Endothelial cell (in vitro differentiated cells): ENCODE data around the gene IFT27. TPM values are rescaled to one million over a fixed set of nuclear protein-coding genes. Genes with fewer than 3 reads are reported as not detected.

Source experiments
- DNase-seq: peaks from one replicate; pipeline ENCODE4 v3.0.0; 2021; ENCODE audit warnings: low spot score
- H3K27ac Mint-ChIP-seq: one replicate; pipeline ENCODE4 v1.8.0; 2021; ENCODE audit warnings: mixed read lengths, inconsistent platforms; ENCODE audit not compliant: unreplicated experiment
- H3K27me3 Mint-ChIP-seq: one replicate; pipeline ENCODE4 v1.8.0; 2021; ENCODE audit warnings: mild to moderate bottlenecking, moderate library complexity, mixed read lengths, inconsistent platforms; ENCODE audit not compliant: unreplicated experiment
- H3K36me3 Mint-ChIP-seq: one replicate; pipeline ENCODE4 v1.8.0; 2021; ENCODE audit warnings: mild to moderate bottlenecking, low read depth, mixed read lengths, inconsistent platforms; ENCODE audit not compliant: unreplicated experiment
- H3K4me1 Mint-ChIP-seq: one replicate; pipeline ENCODE4 v1.8.0; 2021; ENCODE audit warnings: mild to moderate bottlenecking, mixed read lengths, inconsistent platforms; ENCODE audit not compliant: unreplicated experiment
- H3K4me3 Mint-ChIP-seq: one replicate; pipeline ENCODE4 v1.8.0; 2021; ENCODE audit warnings: mild to moderate bottlenecking, mixed read lengths, inconsistent platforms; ENCODE audit not compliant: unreplicated experiment
- H3K9me3 Mint-ChIP-seq: one replicate; pipeline ENCODE4 v1.8.0; 2021; ENCODE audit warnings: mixed read lengths, inconsistent platforms; ENCODE audit not compliant: unreplicated experiment
- CTCF ChIP-seq: fragments of 200-600 bp; sonication (generic); IDR thresholded peaks from one replicate; pipeline ENCODE4 v1.5.0; 2021; ENCODE audit warnings: antibody characterized with exemption; ENCODE audit not compliant: unreplicated experiment
- total RNA-seq: library from RNA; stranded (reverse); fragmentation: NEBNext Ultra II Directional; extraction: Animal tissue kit (Norgen Biotek cat#: 25700); gene quantifications from one replicate; pipeline ENCODE4 v1.2.1, GENCODE V29; 2021; ENCODE audit not compliant: unreplicated experiment

Gene IFT27
- total RNA-seq, 1 donor from 2014 or later: 51.1 TPM

GRCh38 chr22:36815558-36816338 lies 39.8 kb upstream of the IFT27 start:
- TF ChIP-seq CTCF: no peak
- H3K4me3 Mint-ChIP-seq: no peak overlapping the region
- no peaks in the 10 kb centered on the region for H3K36me3 Mint-ChIP-seq
- no peak for DNase-seq
- H3K27ac Mint-ChIP-seq: no peak overlapping the region
- peaks cover 37% of the 10 kb centered on the region for H3K27me3 Mint-ChIP-seq
- peaks cover 27% of the 10 kb centered on the region for H3K4me1 Mint-ChIP-seq
- no peaks in the 10 kb centered on the region for H3K9me3 Mint-ChIP-seq

- peaks cover 17% of the 10 kb centered on the region for H3K4me1 Mint-ChIP-seq
- DNase-seq: no peak
- no peaks in the 10 kb centered on the region for H3K9me3 Mint-ChIP-seq
- peaks cover 32% of the 10 kb centered on the region for H3K27me3 Mint-ChIP-seq
- H3K27ac Mint-ChIP-seq: no peak overlapping the region
- no peak overlapping the region for H3K4me3 Mint-ChIP-seq
- H3K36me3 Mint-ChIP-seq: no peaks in the 10 kb centered on the region
- TF ChIP-seq CTCF: no peak
Observed at GRCh38 chr22:36814801-36815200, 38.9 kb upstream of the IFT27 start.

GRCh38 chr22:36811094-36811800 lies 35.3 kb upstream of the IFT27 start:
- peaks cover 16% of the 10 kb centered on the region for H3K4me1 Mint-ChIP-seq
- no peak overlapping the region for H3K4me3 Mint-ChIP-seq
- H3K27me3 Mint-ChIP-seq: peaks cover 18% of the 10 kb centered on the region
- no peaks in the 10 kb centered on the region for H3K9me3 Mint-ChIP-seq
- TF ChIP-seq CTCF: no peak
- no peak overlapping the region for H3K27ac Mint-ChIP-seq
- DNase-seq: no peak
- no peaks in the 10 kb centered on the region for H3K36me3 Mint-ChIP-seq

- Mint-ChIP-seq H3K27ac (no peak overlapping the region), H3K27me3 (peaks cover 6% of the 10 kb centered on the region), H3K4me3 (no peak overlapping the region), H3K36me3 (no peaks in the 10 kb centered on the region), H3K4me1 (peaks cover 11% of the 10 kb centered on the region), H3K9me3 (no peaks in the 10 kb centered on the region)
- TF ChIP-seq CTCF: no peak
- no peak for DNase-seq
Observed at GRCh38 chr22:36809351-36809750, 33.4 kb upstream of the IFT27 start.
